Gastrocnemius medialis (tissue), 4 donors: ENCODE results near the gene DEGS2.

Experiments used
- CTCF ChIP-seq, 5 experiments: fragments of 450-650 bp in 3 of 5; fragments of 200-600 bp in 2 of 5; sonication (generic) in 2 of 5; IDR thresholded peaks in 4 of 5; conservative IDR thresholded peaks in 1 of 5; 1 replicate in 4 of 5; 2 replicates in 1 of 5; pipeline ENCODE4 v1.5.1; 2016 to 2019; ENCODE audit warnings: antibody characterized with exemption in 5 of 5, mild to moderate bottlenecking in 3 of 5, moderate library complexity in 3 of 5
- POLR2A ChIP-seq, 2 donors: fragments of 450-650 bp; IDR thresholded peaks; one replicate each; pipeline ENCODE4 v1.6.1; 2017; ENCODE audit warnings: antibody characterized with exemption in 2 of 2, mild to moderate bottlenecking in 2 of 2, moderate library complexity in 2 of 2

GRCh38 chr14:100121643-100122480 is 37.6 kb downstream of the DEGS2 start:
- TF ChIP-seq CTCF (IDR thresholded peaks at IDR 0.05 in 4 of 5, conservative IDR thresholded peaks at IDR 0.05 in 1 of 5) = no peak
- no peak for TF ChIP-seq POLR2A (IDR thresholded peaks at IDR 0.05)
